ENCODE measurements around the gene SIAH1. TPM values are rescaled to one million over a fixed set of nuclear protein-coding genes. Genes with fewer than 3 reads are reported as not detected.
A peak's percentile ranks its signal among the peaks of the same experiment; 100 is the strongest.

SIAH1 gene
- total and polyA plus RNA-seq, 10 of the 15 experiments (the other 5 are each of a cell fraction or from before 2014, with no cell fraction given): 5.1 to 21.1 (median 13.9) TPM

- TF ChIP-seq, protein P1, sequence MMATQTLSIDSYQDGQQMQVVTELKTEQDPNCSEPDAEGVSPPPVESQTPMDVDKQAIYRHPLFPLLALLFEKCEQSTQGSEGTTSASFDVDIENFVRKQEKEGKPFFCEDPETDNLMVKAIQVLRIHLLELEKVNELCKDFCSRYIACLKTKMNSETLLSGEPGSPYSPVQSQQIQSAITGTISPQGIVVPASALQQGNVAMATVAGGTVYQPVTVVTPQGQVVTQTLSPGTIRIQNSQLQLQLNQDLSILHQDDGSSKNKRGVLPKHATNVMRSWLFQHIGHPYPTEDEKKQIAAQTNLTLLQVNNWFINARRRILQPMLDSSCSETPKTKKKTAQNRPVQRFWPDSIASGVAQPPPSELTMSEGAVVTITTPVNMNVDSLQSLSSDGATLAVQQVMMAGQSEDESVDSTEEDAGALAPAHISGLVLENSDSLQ (IDR thresholded peaks at IDR 0.05): no peak
- TF ChIP-seq POU2F2 (IDR thresholded peaks at IDR 0.05; ENCODE audit: borderline replicate concordance, low read depth, low read length): no peak
These were observed 48.1 kb upstream of the SIAH1 start (continued) for GRCh38 chr16:48433116-48433849.

GRCh38 chr16:48432136-48432535 is 46.9 kb upstream of the SIAH1 start:
- no TSS peak for BruUV-seq (replicated peaks)
- POLR2A ChIA-PET: interaction anchor here (1.0 to 1.4 kb wide), 3 partner anchors 26 to 65 kb away, joined by 4 to 6 read pairs (median 4); no protein-coding TSS in a partner anchor
- Histone ChIP-seq H3K27ac (ENCODE audit: control insufficient read depth, insufficient read depth) (peak overlapping the region; percentile 67), H3K36me3 (ENCODE audit: control insufficient read depth in 2 of 2, insufficient read depth in 2 of 2, low read length in 1 of 2) (no peaks in the 10 kb centered on the region), H3K4me2 (ENCODE audit: control insufficient read depth, insufficient read depth) (peak overlapping the region; percentile 78), H2AFZ (ENCODE audit: control insufficient read depth, low read depth, low read length) (peak overlapping the region; percentile 81), H3K4me3 (peak overlapping the region; percentile 8; the same call in 1 of the 2 replicates), H3K79me2 (ENCODE audit: control insufficient read depth, insufficient read depth, low read length) (no peaks in the 10 kb centered on the region), H3K9me3 (replicated peaks; ENCODE audit: control insufficient read depth, insufficient read depth, low read length) (no peaks in the 10 kb centered on the region), H4K20me1 (ENCODE audit: control insufficient read depth, insufficient read depth) (no peaks in the 10 kb centered on the region), H3K4me1 (ENCODE audit: control insufficient read depth, insufficient read depth, low read length) (peaks cover 21% of the 10 kb centered on the region), H3K27me3 (replicated peaks in 1 of 2; ENCODE audit: control insufficient read depth in 2 of 2, insufficient read depth in 2 of 2, low read length in 1 of 2) (no peaks in the 10 kb centered on the region), H3K9ac (ENCODE audit: control insufficient read depth, insufficient read depth, low read length) (no peak overlapping the region)
- peak; percentile 92 for ATAC-seq
- intact Hi-C loops (cut with micrococcal nuclease; ENCODE audit: unreplicated experiment): no loop called here
- 0% methylated on average over 2 of the region's 2 CpGs for WGBS (ENCODE audit: insufficient coverage, insufficient replicate concordance, low lambda C conversion rate, missing lambda C conversion rate)
- SMC1A ChIA-PET (ENCODE audit: uncharacterized antibody, unreplicated experiment): interaction anchor here (1.0 to 3.5 kb wide), 9 partner anchors 9 to 95 kb away, joined by 3 to 18 read pairs (median 5); no protein-coding TSS in a partner anchor
- peak; percentile 69 for FAIRE-seq
- RAD21 ChIA-PET (ENCODE audit: unreplicated experiment): interaction anchor here (0.8 to 1.5 kb wide), 6 partner anchors 17 to 191 kb away, joined by 3 to 9 read pairs (median 5); no protein-coding TSS in a partner anchor
- CTCF ChIA-PET: interaction anchor here (1.2 to 1.3 kb wide), 2 partner anchors 66 to 191 kb away, joined by 3 to 5 read pairs; no protein-coding TSS in a partner anchor
- in situ Hi-C loops (cut with MboI): no loop called here
- peak; percentile 48 for DNase-seq (ENCODE audit: low read depth, low spot score)
- TF ChIP-seq JUNB (IDR thresholded peaks at IDR 0.05) (no peak), ETV6 (conservative IDR thresholded peaks at IDR 0.05 in 1 of 2, IDR thresholded peaks at IDR 0.05 in 1 of 2; ENCODE audit: borderline replicate concordance in 1 of 2, low read depth in 1 of 2) (peak in 1 of 2 experiments; percentile 57; a peak in 1 of 4 replicates), ZNF687 (IDR thresholded peaks at IDR 0.05) (peak; percentile 65; the same call in 1 of the 2 replicates)
- TF ChIP-seq, protein P2, sequence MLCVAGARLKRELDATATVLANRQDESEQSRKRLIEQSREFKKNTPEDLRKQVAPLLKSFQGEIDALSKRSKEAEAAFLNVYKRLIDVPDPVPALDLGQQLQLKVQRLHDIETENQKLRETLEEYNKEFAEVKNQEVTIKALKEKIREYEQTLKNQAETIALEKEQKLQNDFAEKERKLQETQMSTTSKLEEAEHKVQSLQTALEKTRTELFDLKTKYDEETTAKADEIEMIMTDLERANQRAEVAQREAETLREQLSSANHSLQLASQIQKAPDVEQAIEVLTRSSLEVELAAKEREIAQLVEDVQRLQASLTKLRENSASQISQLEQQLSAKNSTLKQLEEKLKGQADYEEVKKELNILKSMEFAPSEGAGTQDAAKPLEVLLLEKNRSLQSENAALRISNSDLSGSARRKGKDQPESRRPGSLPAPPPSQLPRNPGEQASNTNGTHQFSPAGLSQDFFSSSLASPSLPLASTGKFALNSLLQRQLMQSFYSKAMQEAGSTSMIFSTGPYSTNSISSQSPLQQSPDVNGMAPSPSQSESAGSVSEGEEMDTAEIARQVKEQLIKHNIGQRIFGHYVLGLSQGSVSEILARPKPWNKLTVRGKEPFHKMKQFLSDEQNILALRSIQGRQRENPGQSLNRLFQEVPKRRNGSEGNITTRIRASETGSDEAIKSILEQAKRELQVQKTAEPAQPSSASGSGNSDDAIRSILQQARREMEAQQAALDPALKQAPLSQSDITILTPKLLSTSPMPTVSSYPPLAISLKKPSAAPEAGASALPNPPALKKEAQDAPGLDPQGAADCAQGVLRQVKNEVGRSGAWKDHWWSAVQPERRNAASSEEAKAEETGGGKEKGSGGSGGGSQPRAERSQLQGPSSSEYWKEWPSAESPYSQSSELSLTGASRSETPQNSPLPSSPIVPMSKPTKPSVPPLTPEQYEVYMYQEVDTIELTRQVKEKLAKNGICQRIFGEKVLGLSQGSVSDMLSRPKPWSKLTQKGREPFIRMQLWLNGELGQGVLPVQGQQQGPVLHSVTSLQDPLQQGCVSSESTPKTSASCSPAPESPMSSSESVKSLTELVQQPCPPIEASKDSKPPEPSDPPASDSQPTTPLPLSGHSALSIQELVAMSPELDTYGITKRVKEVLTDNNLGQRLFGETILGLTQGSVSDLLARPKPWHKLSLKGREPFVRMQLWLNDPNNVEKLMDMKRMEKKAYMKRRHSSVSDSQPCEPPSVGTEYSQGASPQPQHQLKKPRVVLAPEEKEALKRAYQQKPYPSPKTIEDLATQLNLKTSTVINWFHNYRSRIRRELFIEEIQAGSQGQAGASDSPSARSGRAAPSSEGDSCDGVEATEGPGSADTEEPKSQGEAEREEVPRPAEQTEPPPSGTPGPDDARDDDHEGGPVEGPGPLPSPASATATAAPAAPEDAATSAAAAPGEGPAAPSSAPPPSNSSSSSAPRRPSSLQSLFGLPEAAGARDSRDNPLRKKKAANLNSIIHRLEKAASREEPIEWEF (IDR thresholded peaks at IDR 0.05; ENCODE audit: insufficient replicate concordance, low read depth, low read length): no peak

All from GM12878 (cell line).